H9 (cell line): Measurements from ENCODE around the gene TAF5L. TPM values are rescaled to one million over a fixed set of nuclear protein-coding genes. Genes with fewer than 3 reads are reported as not detected.

ENCODE experiments used
- DNase-seq: peaks from one replicate; pipeline ENCODE4 v3.0.0-alpha.2; 2017
- H2AFZ ChIP-seq: one replicate; pipeline ENCODE4 v1.6.1; 2013; ENCODE audit warnings: mild to moderate bottlenecking, low read length, control low read depth, moderate library complexity
- H2AK5ac ChIP-seq: 2 replicates; pipeline ENCODE4 v1.6.1; 2013; ENCODE audit warnings: low read length, control low read depth, mixed read lengths; ENCODE audit not compliant: insufficient read length
- H2BK120ac ChIP-seq: one replicate; pipeline ENCODE4 v1.6.1; 2013; ENCODE audit warnings: low read depth, mild to moderate bottlenecking, low read length, control low read depth, inconsistent platforms; ENCODE audit not compliant: poor library complexity, severe bottlenecking
- H2BK12ac ChIP-seq: 2 replicates; pipeline ENCODE4 v1.6.1; 2013; ENCODE audit warnings: low read length, control low read depth, mixed read lengths, low read depth; ENCODE audit not compliant: insufficient read length
- H2BK15ac ChIP-seq: 2 replicates; pipeline ENCODE4 v1.6.1; 2013; ENCODE audit warnings: low read depth, low read length, control low read depth
- H2BK20ac ChIP-seq: one replicate; pipeline ENCODE4 v1.6.1; 2013; ENCODE audit warnings: low read depth, mild to moderate bottlenecking, low read length, control low read depth, inconsistent platforms; ENCODE audit not compliant: poor library complexity, severe bottlenecking
- H2BK5ac ChIP-seq: 2 replicates; pipeline ENCODE4 v1.6.1; 2013; ENCODE audit warnings: low read length, control low read depth, mixed read lengths; ENCODE audit not compliant: insufficient read length
- H3K14ac ChIP-seq: 2 replicates; pipeline ENCODE4 v1.6.1; 2013; ENCODE audit warnings: low read length, control low read depth; ENCODE audit not compliant: insufficient read depth
- H3K18ac ChIP-seq: 2 replicates; pipeline ENCODE4 v1.6.1; 2013; ENCODE audit warnings: low read depth, mild to moderate bottlenecking, mixed read lengths, low read length, control low read depth; ENCODE audit not compliant: insufficient read length
- H3K23ac ChIP-seq: 2 replicates; pipeline ENCODE4 v1.6.1; 2013; ENCODE audit warnings: low read length, control low read depth, mixed read lengths, low read depth; ENCODE audit not compliant: insufficient read length
- H3K23me2 ChIP-seq: 2 replicates; pipeline ENCODE4 v1.6.1; 2013; ENCODE audit warnings: low read depth, mild to moderate bottlenecking, mixed read lengths, low read length, control low read depth; ENCODE audit not compliant: insufficient read length, poor library complexity, severe bottlenecking
- H3K27ac ChIP-seq: 2 replicates; pipeline ENCODE4 v1.5.1; 2013; ENCODE audit warnings: low read length, control low read depth, mixed read lengths, low read depth; ENCODE audit not compliant: insufficient read length
- H3K27me3 ChIP-seq: 2 replicates; pipeline ENCODE4 v1.6.1; 2013; ENCODE audit warnings: low read length, control low read depth, inconsistent platforms; ENCODE audit not compliant: insufficient read depth
- H3K4ac ChIP-seq: 2 replicates; pipeline ENCODE4 v1.6.1; 2013; ENCODE audit warnings: low read depth, mild to moderate bottlenecking, control low read depth, inconsistent platforms, low read length, moderate library complexity
- H3K4me1 ChIP-seq: 2 replicates; pipeline ENCODE4 v1.6.1; 2013; ENCODE audit warnings: low read length, control low read depth, inconsistent platforms; ENCODE audit not compliant: insufficient read depth
- H3K4me2 ChIP-seq: 2 replicates; pipeline ENCODE4 v1.6.1; 2013; ENCODE audit warnings: low read length, control low read depth, mixed read lengths; ENCODE audit not compliant: insufficient read length, insufficient read depth
- H3K56ac ChIP-seq: 2 replicates; pipeline ENCODE4 v1.6.1; 2013; ENCODE audit warnings: low read depth, mild to moderate bottlenecking, mixed read lengths, low read length, control low read depth; ENCODE audit not compliant: insufficient read length
- H3K79me1 ChIP-seq: 2 replicates; pipeline ENCODE4 v1.6.1; 2013; ENCODE audit warnings: low read depth, mild to moderate bottlenecking, moderate library complexity, low read length, control low read depth, inconsistent platforms; ENCODE audit not compliant: insufficient read depth, poor library complexity, severe bottlenecking
- H3K79me2 ChIP-seq: 2 replicates; pipeline ENCODE4 v1.6.1; 2013; ENCODE audit warnings: low read length, control low read depth, inconsistent platforms; ENCODE audit not compliant: insufficient read depth
- H3K9ac ChIP-seq: 2 replicates; pipeline ENCODE4 v1.6.1; 2013; ENCODE audit warnings: low read length, control low read depth, mixed read lengths; ENCODE audit not compliant: insufficient read length; ENCODE audit errors: extremely low read depth
- H3K9me3 ChIP-seq: one replicate; pipeline ENCODE4 v1.6.1; 2013; ENCODE audit warnings: low read depth, low read length, inconsistent platforms; ENCODE audit not compliant: control insufficient read depth
- H3T11ph ChIP-seq: one replicate; pipeline ENCODE4 v1.6.1; 2013; ENCODE audit warnings: mild to moderate bottlenecking, low read length, control low read depth, inconsistent platforms
- H4K20me1 ChIP-seq: one replicate; pipeline ENCODE4 v1.6.1; 2013; ENCODE audit not compliant: control insufficient read depth, insufficient read length, insufficient read depth
- H4K5ac ChIP-seq: 2 replicates; pipeline ENCODE4 v1.6.1; 2013; ENCODE audit warnings: low read depth, mild to moderate bottlenecking, mixed read lengths, low read length, control low read depth; ENCODE audit not compliant: insufficient read length
- H4K8ac ChIP-seq: replicated peaks from 2 replicates; pipeline ENCODE4 v1.6.1; 2013; ENCODE audit warnings: low read length, control low read depth, mixed read lengths, low read depth; ENCODE audit not compliant: insufficient read length
- H4K91ac ChIP-seq: 2 replicates; pipeline ENCODE4 v1.6.1; 2013; ENCODE audit warnings: low read depth, mild to moderate bottlenecking, moderate library complexity, mixed read lengths, low read length, control low read depth; ENCODE audit not compliant: insufficient read length
- H3K27ac Mint-ChIP-seq, 3 experiments: 2 replicates in 2 of 3; 3 replicates in 1 of 3; pipeline ENCODE4 v1.8.0; 2020 to 2021; ENCODE audit warnings: mixed read lengths in 3 of 3, mild to moderate bottlenecking in 1 of 3, moderate library complexity in 1 of 3
- H3K27me3 Mint-ChIP-seq: 2 replicates; pipeline ENCODE4 v1.8.0; 2021; ENCODE audit warnings: low read depth, mild to moderate bottlenecking, moderate library complexity, mixed read lengths
- H3K36me3 Mint-ChIP-seq, 3 experiments: 2 replicates in 2 of 3; 3 replicates in 1 of 3; pipeline ENCODE4 v1.8.0; 2020 to 2021; ENCODE audit warnings: low read depth in 3 of 3, mixed read lengths in 3 of 3; ENCODE audit not compliant: insufficient read depth in 1 of 3
- H3K4me1 Mint-ChIP-seq, 2 experiments: 2 replicates each; pipeline ENCODE4 v1.8.0; 2020; ENCODE audit warnings: mixed read lengths in 2 of 2
- H3K4me3 Mint-ChIP-seq, 2 experiments: 2 replicates in 1 of 2; 3 replicates in 1 of 2; pipeline ENCODE4 v1.8.0; 2020 to 2021; ENCODE audit warnings: mild to moderate bottlenecking in 2 of 2, mixed read lengths in 2 of 2, moderate library complexity in 1 of 2
- H3K9me3 Mint-ChIP-seq, 2 experiments: 2 replicates in 1 of 2; 3 replicates in 1 of 2; pipeline ENCODE4 v1.8.0; 2020; ENCODE audit warnings: mild to moderate bottlenecking in 2 of 2, mixed read lengths in 2 of 2, moderate library complexity in 1 of 2
- WGBS: extraction: QIAGEN DNeasy Blood & Tissue Kit; methylation state at CpG from one replicate; pipeline ENCODE4 v1.1.7; 2013; ENCODE audit warnings: missing lambda C conversion rate, low lambda C conversion rate, mixed read lengths; ENCODE audit not compliant: insufficient read length; ENCODE audit errors: extremely low coverage; 5-methylcytosine and 5-hydroxymethylcytosine counted together
- total RNA-seq: library from RNA; stranded (reverse); gene quantifications from 2 replicates; pipeline ENCODE4 v1.2.1, GENCODE V29; 2021
- TF ChIP-seq, protein P1 (sequence below): fragments of 200-600 bp; sonication (generic); conservative IDR thresholded peaks from 3 replicates; pipeline ENCODE4 v1.8.0; 2021; ENCODE audit warnings: antibody characterized with exemption, mild to moderate bottlenecking

The TAF5L gene
- total RNA-seq, 1 experiment from 2014 or later: 30.3 TPM

DNA sequence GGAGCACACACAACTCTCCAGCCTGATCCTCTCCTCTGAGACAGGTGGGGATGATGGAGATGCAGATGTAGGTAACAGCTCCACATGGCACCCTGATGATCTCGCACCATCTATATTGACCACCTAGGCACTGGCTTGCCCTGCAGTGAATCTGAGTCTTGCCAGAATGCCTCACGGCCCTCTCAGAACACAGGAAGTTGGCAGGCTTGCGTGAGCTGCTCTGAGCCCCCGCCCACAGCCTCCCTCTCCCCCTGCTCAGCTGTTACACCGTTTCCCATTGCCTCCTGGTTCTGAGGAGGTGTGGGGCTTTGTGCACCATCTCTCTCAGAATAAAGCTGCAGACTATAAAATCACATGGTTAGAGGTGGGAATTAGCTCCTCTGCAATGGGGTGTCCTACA, 48.1 kb upstream of the TAF5L start:
- WGBS: no CpG with 5 or more reads among the region's 5 CpGs
- DNase-seq: no peak
- no peak overlapping the region for H3K27ac ChIP-seq
- H3T11ph ChIP-seq: no peak overlapping the region
- no peak overlapping the region for H2BK12ac ChIP-seq
- no peaks in the 10 kb centered on the region for H3K23me2 ChIP-seq
- H3K9me3 ChIP-seq: no peaks in the 10 kb centered on the region
- H2BK20ac ChIP-seq: no peak overlapping the region
- TF ChIP-seq, protein P1, sequence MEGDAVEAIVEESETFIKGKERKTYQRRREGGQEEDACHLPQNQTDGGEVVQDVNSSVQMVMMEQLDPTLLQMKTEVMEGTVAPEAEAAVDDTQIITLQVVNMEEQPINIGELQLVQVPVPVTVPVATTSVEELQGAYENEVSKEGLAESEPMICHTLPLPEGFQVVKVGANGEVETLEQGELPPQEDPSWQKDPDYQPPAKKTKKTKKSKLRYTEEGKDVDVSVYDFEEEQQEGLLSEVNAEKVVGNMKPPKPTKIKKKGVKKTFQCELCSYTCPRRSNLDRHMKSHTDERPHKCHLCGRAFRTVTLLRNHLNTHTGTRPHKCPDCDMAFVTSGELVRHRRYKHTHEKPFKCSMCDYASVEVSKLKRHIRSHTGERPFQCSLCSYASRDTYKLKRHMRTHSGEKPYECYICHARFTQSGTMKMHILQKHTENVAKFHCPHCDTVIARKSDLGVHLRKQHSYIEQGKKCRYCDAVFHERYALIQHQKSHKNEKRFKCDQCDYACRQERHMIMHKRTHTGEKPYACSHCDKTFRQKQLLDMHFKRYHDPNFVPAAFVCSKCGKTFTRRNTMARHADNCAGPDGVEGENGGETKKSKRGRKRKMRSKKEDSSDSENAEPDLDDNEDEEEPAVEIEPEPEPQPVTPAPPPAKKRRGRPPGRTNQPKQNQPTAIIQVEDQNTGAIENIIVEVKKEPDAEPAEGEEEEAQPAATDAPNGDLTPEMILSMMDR: no peak
- no peaks in the 10 kb centered on the region for H3K27me3 Mint-ChIP-seq
- H3K18ac ChIP-seq: no peak overlapping the region
- H3K9ac ChIP-seq: no peak overlapping the region
- no peaks in the 10 kb centered on the region for H4K20me1 ChIP-seq
- H3K9me3 Mint-ChIP-seq: no peaks in the 10 kb centered on the region; a peak in 1 of 5 replicates
- H3K27me3 ChIP-seq: no peaks in the 10 kb centered on the region
- peak overlapping the region in 1 of 3 experiments; percentile 53; a peak in 2 of 7 replicates for H3K27ac Mint-ChIP-seq
- peaks cover 4 to 7% of the 10 kb centered on the region in 2 experiments; a peak in 3 of 4 replicates for H3K4me1 Mint-ChIP-seq
- no peak overlapping the region for H2AK5ac ChIP-seq
- H3K4me3 Mint-ChIP-seq: no peak overlapping the region
- H3K4me1 ChIP-seq: no peaks in the 10 kb centered on the region
- no peaks in the 10 kb centered on the region for H3K79me2 ChIP-seq
- no peak overlapping the region for H2BK5ac ChIP-seq
- H3K23ac ChIP-seq: no peak overlapping the region
- no peak overlapping the region for H3K4ac ChIP-seq
- H3K56ac ChIP-seq: no peak overlapping the region
- H3K4me2 ChIP-seq: no peak overlapping the region
- H4K5ac ChIP-seq: no peak overlapping the region
- H3K14ac ChIP-seq: no peak overlapping the region
- H2BK15ac ChIP-seq: no peak overlapping the region
- H4K91ac ChIP-seq: no peak overlapping the region
- H2BK120ac ChIP-seq: no peak overlapping the region
- H3K36me3 Mint-ChIP-seq: no peaks in the 10 kb centered on the region; a peak in 1 of 7 replicates
- H4K8ac ChIP-seq: no peak overlapping the region
- H3K79me1 ChIP-seq: no peaks in the 10 kb centered on the region
- no peak overlapping the region for H2AFZ ChIP-seq
